ENCODE results near the gene CYB5R3. TPM values are rescaled to one million over a fixed set of nuclear protein-coding genes. Genes with fewer than 3 reads are reported as not detected.

CYB5R3 gene
- polyA plus RNA-seq, 4 donors, result 70.0 to 174 (median 118) TPM

- no peak for DNase-seq
- Histone ChIP-seq H3K9me3 (ENCODE audit: control insufficient read depth in 2 of 2, insufficient read depth in 1 of 2, low read depth in 1 of 2, low read length in 1 of 2) (no peaks in the 10 kb centered on the region), H3K27ac (ENCODE audit: low read depth in 1 of 3, low read length in 2 of 3) (peak overlapping the region in 2 of 3 donors; percentile 36 to 56), H3K4me3 (ENCODE audit: low read depth in 1 of 3, low read length in 3 of 3) (no peak overlapping the region), H3K4me1 (ENCODE audit: control insufficient read depth in 3 of 3, insufficient read depth in 2 of 3, low read depth in 1 of 3, low read length in 2 of 3) (no peaks in the 10 kb centered on the region), H3K36me3 (ENCODE audit: control insufficient read depth in 3 of 3, insufficient read depth in 2 of 3, low read depth in 1 of 3, low read length in 3 of 3) (peaks cover 10 to 83% (median 27%) of the 10 kb centered on the region in 3 donors), H3K27me3 (ENCODE audit: control insufficient read depth in 3 of 3, insufficient read depth in 3 of 3, low read length in 3 of 3) (no peaks in the 10 kb centered on the region)
- no peak for FAIRE-seq
- 54 to 81% (median 54%) methylated on average over 6 of the region's 6 CpGs for WGBS, 3 donors
Measured at GRCh38 chr22:42601879-42602465, 47.2 kb downstream of the CYB5R3 start.

- Histone ChIP-seq H3K9me3 (ENCODE audit: control insufficient read depth in 2 of 2, insufficient read depth in 1 of 2, low read depth in 1 of 2, low read length in 1 of 2) (no peaks in the 10 kb centered on the region), H3K36me3 (ENCODE audit: control insufficient read depth in 3 of 3, insufficient read depth in 2 of 3, low read depth in 1 of 3, low read length in 3 of 3) (peaks cover 14 to 93% (median 46%) of the 10 kb centered on the region in 3 donors), H3K27ac (ENCODE audit: low read depth in 1 of 3, low read length in 2 of 3) (no peak overlapping the region), H3K27me3 (ENCODE audit: control insufficient read depth in 3 of 3, insufficient read depth in 3 of 3, low read length in 3 of 3) (no peaks in the 10 kb centered on the region), H3K4me3 (ENCODE audit: low read depth in 1 of 3, low read length in 3 of 3) (no peak overlapping the region), H3K4me1 (ENCODE audit: control insufficient read depth in 3 of 3, insufficient read depth in 2 of 3, low read depth in 1 of 3, low read length in 2 of 3) (no peaks in the 10 kb centered on the region)
- no peak for FAIRE-seq
- no peak for DNase-seq
- 87 to 94% (median 94%) methylated on average over 11 of the region's 11 CpGs for WGBS, 3 donors
Measured at GRCh38 chr22:42596863-42597530, 52.2 kb downstream of the CYB5R3 start.

GRCh38 chr22:42596336-42596735, 52.9 kb downstream of the CYB5R3 start:
- DNase-seq, result no peak
- Histone ChIP-seq H3K27ac (ENCODE audit: low read depth in 1 of 3, low read length in 2 of 3) (no peak overlapping the region), H3K36me3 (ENCODE audit: control insufficient read depth in 3 of 3, insufficient read depth in 2 of 3, low read depth in 1 of 3, low read length in 3 of 3) (peaks cover 17 to 92% (median 47%) of the 10 kb centered on the region in 3 donors), H3K27me3 (ENCODE audit: control insufficient read depth in 3 of 3, insufficient read depth in 3 of 3, low read length in 3 of 3) (no peaks in the 10 kb centered on the region), H3K4me3 (ENCODE audit: low read depth in 1 of 3, low read length in 3 of 3) (no peak overlapping the region), H3K4me1 (ENCODE audit: control insufficient read depth in 3 of 3, insufficient read depth in 2 of 3, low read depth in 1 of 3, low read length in 2 of 3) (no peaks in the 10 kb centered on the region), H3K9me3 (ENCODE audit: control insufficient read depth in 2 of 2, insufficient read depth in 1 of 2, low read depth in 1 of 2, low read length in 1 of 2) (no peaks in the 10 kb centered on the region)
- 72 to 89% (median 84%) methylated on average over 5 of the region's 5 CpGs for WGBS, 3 donors
- no peak for FAIRE-seq

- no peak for DNase-seq
- Histone ChIP-seq H3K27me3 (ENCODE audit: control insufficient read depth in 3 of 3, insufficient read depth in 3 of 3, low read length in 3 of 3) (no peaks in the 10 kb centered on the region), H3K9me3 (ENCODE audit: control insufficient read depth in 2 of 2, insufficient read depth in 1 of 2, low read depth in 1 of 2, low read length in 1 of 2) (no peaks in the 10 kb centered on the region), H3K36me3 (ENCODE audit: control insufficient read depth in 3 of 3, insufficient read depth in 2 of 3, low read depth in 1 of 3, low read length in 3 of 3) (peaks cover 17 to 89% (median 47%) of the 10 kb centered on the region in 3 donors), H3K27ac (ENCODE audit: low read depth in 1 of 3, low read length in 2 of 3) (no peak overlapping the region), H3K4me1 (ENCODE audit: control insufficient read depth in 3 of 3, insufficient read depth in 2 of 3, low read depth in 1 of 3, low read length in 2 of 3) (no peaks in the 10 kb centered on the region), H3K4me3 (ENCODE audit: low read depth in 1 of 3, low read length in 3 of 3) (no peak overlapping the region)
- WGBS, 3 donors, result 68 to 82% (median 78%) methylated on average over 3 of the region's 3 CpGs
- FAIRE-seq, result no peak
Measured at GRCh38 chr22:42595434-42595833, 53.8 kb downstream of the CYB5R3 start.

GRCh38 chr22:42591987-42592386, 57.2 kb downstream of the CYB5R3 start:
- H3K9me3 ChIP-seq (ENCODE audit: control insufficient read depth in 2 of 2, insufficient read depth in 1 of 2, low read depth in 1 of 2, low read length in 1 of 2), result no peaks in the 10 kb centered on the region
- H3K4me3 ChIP-seq (ENCODE audit: low read depth in 1 of 3, low read length in 3 of 3), result no peak overlapping the region
- no peaks in the 10 kb centered on the region for H3K27me3 ChIP-seq (ENCODE audit: control insufficient read depth in 3 of 3, insufficient read depth in 3 of 3, low read length in 3 of 3)
- no peak for FAIRE-seq
- 97 to 98% (median 97%) methylated on average over 12 of the region's 12 CpGs for WGBS, 3 donors
- H3K27ac ChIP-seq (ENCODE audit: low read depth in 1 of 3, low read length in 2 of 3), result no peak overlapping the region
- H3K36me3 ChIP-seq (ENCODE audit: control insufficient read depth in 3 of 3, insufficient read depth in 2 of 3, low read depth in 1 of 3, low read length in 3 of 3), result peaks cover 7 to 79% (median 38%) of the 10 kb centered on the region in 3 donors
- no peaks in the 10 kb centered on the region for H3K4me1 ChIP-seq (ENCODE audit: control insufficient read depth in 3 of 3, insufficient read depth in 2 of 3, low read depth in 1 of 3, low read length in 2 of 3)
- no peak for DNase-seq

DNA sequence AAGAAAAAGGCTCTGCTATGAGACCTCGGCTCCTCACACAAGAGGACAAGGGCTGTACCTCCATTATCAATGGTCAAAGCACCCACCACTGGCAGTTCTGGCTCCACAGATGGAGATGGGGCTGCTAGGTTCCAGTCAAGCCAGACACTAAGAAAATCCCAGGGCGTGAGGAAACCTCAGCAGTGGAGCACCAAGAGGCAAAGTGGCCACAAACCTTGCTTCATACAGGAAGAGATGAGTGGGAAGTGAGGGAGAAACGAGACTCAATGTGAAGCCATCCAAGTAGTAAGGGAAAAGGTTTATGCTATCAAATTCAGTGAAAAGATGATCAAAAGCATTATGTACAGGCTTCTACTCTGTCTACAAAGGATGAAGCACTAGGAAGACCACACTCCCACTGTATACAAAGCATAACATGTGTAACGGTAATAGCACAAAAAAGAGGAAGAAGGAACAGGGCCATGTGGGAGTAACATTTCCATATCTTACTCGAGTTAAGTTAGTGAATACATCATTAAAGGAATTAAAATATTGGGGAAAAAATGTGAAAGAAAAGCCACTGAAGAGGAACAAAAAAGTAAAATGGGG, 61.5 kb downstream of the CYB5R3 start:
- no peak for FAIRE-seq
- no peaks in the 10 kb centered on the region for H3K9me3 ChIP-seq (ENCODE audit: control insufficient read depth in 2 of 2, insufficient read depth in 1 of 2, low read depth in 1 of 2, low read length in 1 of 2)
- no peak overlapping the region for H3K27ac ChIP-seq (ENCODE audit: low read depth in 1 of 3, low read length in 2 of 3)
- no peaks in the 10 kb centered on the region for H3K4me1 ChIP-seq (ENCODE audit: control insufficient read depth in 3 of 3, insufficient read depth in 2 of 3, low read depth in 1 of 3, low read length in 2 of 3)
- WGBS, 3 donors, result 81 to 88% (median 87%) methylated on average over 5 of the region's 5 CpGs
- DNase-seq, result no peak
- no peaks in the 10 kb centered on the region for H3K27me3 ChIP-seq (ENCODE audit: control insufficient read depth in 3 of 3, insufficient read depth in 3 of 3, low read length in 3 of 3)
- H3K36me3 ChIP-seq (ENCODE audit: control insufficient read depth in 3 of 3, insufficient read depth in 2 of 3, low read depth in 1 of 3, low read length in 3 of 3), result peaks cover 13 to 80% (median 18%) of the 10 kb centered on the region in 3 donors
- no peak overlapping the region for H3K4me3 ChIP-seq (ENCODE audit: low read depth in 1 of 3, low read length in 3 of 3)

GRCh38 chr22:42586381-42586780, 62.8 kb downstream of the CYB5R3 start:
- H3K27ac ChIP-seq (ENCODE audit: low read depth in 1 of 3, low read length in 2 of 3), result no peak overlapping the region
- DNase-seq, result no peak
- H3K4me1 ChIP-seq (ENCODE audit: control insufficient read depth in 3 of 3, insufficient read depth in 2 of 3, low read depth in 1 of 3, low read length in 2 of 3), result peaks cover 0 to 3% (median 0%) of the 10 kb centered on the region in 3 donors
- no peak for FAIRE-seq
- H3K27me3 ChIP-seq (ENCODE audit: control insufficient read depth in 3 of 3, insufficient read depth in 3 of 3, low read length in 3 of 3), result no peaks in the 10 kb centered on the region
- H3K36me3 ChIP-seq (ENCODE audit: control insufficient read depth in 3 of 3, insufficient read depth in 2 of 3, low read depth in 1 of 3, low read length in 3 of 3), result peaks cover 10 to 75% (median 11%) of the 10 kb centered on the region in 3 donors
- H3K4me3 ChIP-seq (ENCODE audit: low read depth in 1 of 3, low read length in 3 of 3), result no peak overlapping the region
- H3K9me3 ChIP-seq (ENCODE audit: control insufficient read depth in 2 of 2, insufficient read depth in 1 of 2, low read depth in 1 of 2, low read length in 1 of 2), result no peaks in the 10 kb centered on the region
- 93 to 96% (median 94%) methylated on average over 4 of the region's 4 CpGs for WGBS, 3 donors

GRCh38 chr22:42585096-42585495, 64.1 kb downstream of the CYB5R3 start:
- peaks cover 10 to 66% (median 10%) of the 10 kb centered on the region in 3 donors for H3K36me3 ChIP-seq (ENCODE audit: control insufficient read depth in 3 of 3, insufficient read depth in 2 of 3, low read depth in 1 of 3, low read length in 3 of 3)
- H3K4me3 ChIP-seq (ENCODE audit: low read depth in 1 of 3, low read length in 3 of 3), result no peak overlapping the region
- 78 to 88% (median 81%) methylated on average over 8 of the region's 8 CpGs for WGBS, 3 donors
- no peaks in the 10 kb centered on the region for H3K9me3 ChIP-seq (ENCODE audit: control insufficient read depth in 2 of 2, insufficient read depth in 1 of 2, low read depth in 1 of 2, low read length in 1 of 2)
- no peaks in the 10 kb centered on the region for H3K27me3 ChIP-seq (ENCODE audit: control insufficient read depth in 3 of 3, insufficient read depth in 3 of 3, low read length in 3 of 3)
- H3K4me1 ChIP-seq (ENCODE audit: control insufficient read depth in 3 of 3, insufficient read depth in 2 of 3, low read depth in 1 of 3, low read length in 2 of 3), result peaks cover 0 to 3% (median 0%) of the 10 kb centered on the region in 3 donors
- FAIRE-seq (no peak), DNase-seq (no peak)
- H3K27ac ChIP-seq (ENCODE audit: low read depth in 1 of 3, low read length in 2 of 3), result no peak overlapping the region
